SK-N-SH (cell line): ENCODE data around the gene ZNF780A. TPM values are rescaled to one million over a fixed set of nuclear protein-coding genes. Genes with fewer than 3 reads are reported as not detected.

Source experiments
- CTCF ChIA-PET: fragments of 300-600, 350-600 bp; formaldehyde crosslinking; extraction: SDS; loops from one replicate; lab custom pipeline; 2021; lab: Yijun Ruan, JAX
- POLR2A ChIA-PET: fragments of 350-600 bp; sonication (Branson Sonifier 250); formaldehyde crosslinking; extraction: SDS; loops from one replicate; lab custom pipeline; 2020; ENCODE audit warnings: antibody characterized with exemption, inconsistent platforms; lab: Yijun Ruan, JAX
- DNase-seq: peaks from one replicate; pipeline ENCODE4 v3.0.0; 2012
- H2AFZ ChIP-seq: fragments of 200-600 bp; sonication (generic); 2 replicates; pipeline ENCODE4 v1.8.1; 2016; ENCODE audit warnings: antibody characterized with exemption, mild to moderate bottlenecking, low read depth
- H3F3A ChIP-seq: fragments of 200-600 bp; sonication (generic); replicated peaks from 2 replicates; pipeline ENCODE3; 2016; ENCODE audit warnings: antibody characterized with exemption, mild to moderate bottlenecking; ENCODE audit not compliant: insufficient read depth
- H3K27ac ChIP-seq, 2 experiments: fragments of 200-500 bp in 1 of 2; fragments of 200-600 bp in 1 of 2; sonication (Bioruptor generic) in 1 of 2; sonication (generic), shearing (Covaris generic) in 1 of 2; 2 replicates each; pipeline versions ENCODE4 v1.5.1 to v1.6.1; 2014 to 2016; ENCODE audit warnings: low read depth in 2 of 2, inconsistent platforms in 1 of 2, low read length in 1 of 2, mild to moderate bottlenecking in 1 of 2, mixed read lengths in 1 of 2
- H3K27me3 ChIP-seq: fragments of 200-600 bp; sonication (generic), shearing (Covaris generic); 2 replicates; pipeline ENCODE4 v1.6.1; 2016; ENCODE audit warnings: mixed run types; ENCODE audit not compliant: insufficient read depth
- H3K36me3 ChIP-seq, 2 experiments: fragments of 200-500 bp in 1 of 2; fragments of 200-600 bp in 1 of 2; sonication (Bioruptor generic) in 1 of 2; sonication (generic) in 1 of 2; replicated peaks in 1 of 2; 2 replicates each; pipeline versions ENCODE3 to v1.5.1; 2014 to 2016; ENCODE audit warnings: low read length in 1 of 2, mild to moderate bottlenecking in 1 of 2; ENCODE audit not compliant: insufficient read depth in 2 of 2, control insufficient read depth in 1 of 2
- H3K4me1 ChIP-seq, 2 experiments: fragments of 200-500 bp in 1 of 2; fragments of 200-600 bp in 1 of 2; sonication (Bioruptor generic) in 1 of 2; sonication (generic), shearing (Covaris generic) in 1 of 2; 2 replicates each; pipeline versions ENCODE4 v1.5.1 to v1.6.1; 2014 to 2016; ENCODE audit warnings: low read depth in 1 of 2, low read length in 1 of 2, mixed run types in 1 of 2; ENCODE audit not compliant: insufficient read depth in 2 of 2, control insufficient read depth in 1 of 2
- H3K4me2 ChIP-seq: fragments of 200-600 bp; sonication (generic), shearing (Covaris generic); 2 replicates; pipeline ENCODE4 v1.6.1; 2017; ENCODE audit warnings: mixed run types
- H3K4me3 ChIP-seq, 2 experiments: fragments of 200-500 bp in 1 of 2; fragments of 200-600 bp in 1 of 2; sonication (Bioruptor generic) in 1 of 2; sonication (generic), shearing (Covaris generic) in 1 of 2; 2 replicates each; pipeline versions ENCODE4 v1.5.1 to v1.8.1; 2014 to 2016; ENCODE audit warnings: low read depth in 2 of 2, inconsistent platforms in 1 of 2, low read length in 1 of 2, mild to moderate bottlenecking in 1 of 2, mixed read lengths in 1 of 2, moderate library complexity in 1 of 2
- H3K79me2 ChIP-seq: fragments of 200-600 bp; sonication (generic); 2 replicates; pipeline ENCODE4 v1.8.1; 2017; ENCODE audit warnings: mild to moderate bottlenecking; ENCODE audit not compliant: insufficient read depth
- H3K9ac ChIP-seq: fragments of 200-600 bp; sonication (generic); 2 replicates; pipeline ENCODE4 v1.6.1; 2017; ENCODE audit warnings: mixed run types
- H3K9me2 ChIP-seq: fragments of 200-600 bp; sonication (generic); 2 replicates; pipeline ENCODE4 v1.6.1; 2017; ENCODE audit warnings: mixed run types
- H3K9me3 ChIP-seq: fragments of 200-600 bp; sonication (generic); 2 replicates; pipeline ENCODE4 v1.6.1; 2017; ENCODE audit warnings: mixed run types, mild to moderate bottlenecking, moderate library complexity
- H4K20me1 ChIP-seq: fragments of 200-600 bp; sonication (generic); 2 replicates; pipeline ENCODE4 v1.6.1; 2017; ENCODE audit warnings: mild to moderate bottlenecking, mixed run types; ENCODE audit not compliant: insufficient read depth
- EP300 ChIP-seq, 2 experiments: IDR thresholded peaks; 2 replicates each; pipeline versions ENCODE4 v1.4.0 to v1.6.1; 2012; ENCODE audit warnings: borderline replicate concordance in 1 of 2, low read depth in 1 of 2, low read length in 1 of 2
- EZH2phosphoT487 ChIP-seq: fragments of 200-600 bp; sonication (generic); IDR thresholded peaks from 2 replicates; pipeline ENCODE4 v1.6.1; 2017; ENCODE audit warnings: low read depth, mixed run types, mild to moderate bottlenecking, antibody characterized with exemption, moderate library complexity, borderline replicate concordance
- FOXJ3 ChIP-seq: sonication (generic); formaldehyde crosslinking; IDR thresholded peaks from 2 replicates; pipeline ENCODE4 v1.5.1; 2020; ENCODE audit warnings: mild to moderate bottlenecking, missing genetic modification reagents
- FOXM1 ChIP-seq: IDR thresholded peaks from 2 replicates; pipeline ENCODE4 v1.4.0; 2012; ENCODE audit warnings: low read depth, mild to moderate bottlenecking
- GATA2 ChIP-seq: sonication (generic); formaldehyde crosslinking; IDR thresholded peaks from 2 replicates; pipeline ENCODE4 v1.5.0; 2020; ENCODE audit warnings: mild to moderate bottlenecking, missing genetic modification reagents
- MXI1 ChIP-seq: IDR thresholded peaks from 2 replicates; pipeline ENCODE4 v1.6.1; 2012; ENCODE audit warnings: mild to moderate bottlenecking, low read depth, low read length, improper control_type of control experiment
- NFIC ChIP-seq: IDR thresholded peaks from 2 replicates; pipeline ENCODE4 v1.4.0; 2012; ENCODE audit warnings: borderline replicate concordance
- NRF1 ChIP-seq: IDR thresholded peaks from 2 replicates; pipeline ENCODE4 v1.6.1; 2012; ENCODE audit warnings: low read depth, mild to moderate bottlenecking, low read length
- RAD21 ChIP-seq: IDR thresholded peaks from 2 replicates; pipeline ENCODE4 v1.6.1; 2012; ENCODE audit warnings: mild to moderate bottlenecking, low read length
- TEAD4 ChIP-seq: IDR thresholded peaks from 2 replicates; pipeline ENCODE4 v1.4.0; 2012; ENCODE audit warnings: mild to moderate bottlenecking, borderline replicate concordance; ENCODE audit not compliant: insufficient read depth
- YY1 ChIP-seq: IDR thresholded peaks from 2 replicates; pipeline ENCODE4 v1.4.0; 2012; ENCODE audit warnings: low read depth, mild to moderate bottlenecking
- WGBS: methylation state at CpG from one replicate; pipeline ENCODE4 v1.1.6; 2017; ENCODE audit warnings: low lambda C conversion rate; 5-methylcytosine and 5-hydroxymethylcytosine counted together
- polyA plus RNA-seq, 3 experiments: library from polyadenylated mRNA; depleted of rRNA; stranded (reverse); fragments of >200 nt; gene quantifications; 2 replicates each; pipeline ENCODE4 v1.2.3, GENCODE V29; 2012
- TF ChIP-seq, protein P1 (sequence below): fragments of 150-350 bp; IDR thresholded peaks from 2 replicates; pipeline ENCODE4 v1.6.1; 2017; ENCODE audit warnings: antibody characterized with exemption, low read length, low read depth, borderline replicate concordance

The ZNF780A gene
- polyA plus RNA-seq, 1 of the 3 experiments (the other 2 are of a cell fraction): 7.1 TPM

DNA sequence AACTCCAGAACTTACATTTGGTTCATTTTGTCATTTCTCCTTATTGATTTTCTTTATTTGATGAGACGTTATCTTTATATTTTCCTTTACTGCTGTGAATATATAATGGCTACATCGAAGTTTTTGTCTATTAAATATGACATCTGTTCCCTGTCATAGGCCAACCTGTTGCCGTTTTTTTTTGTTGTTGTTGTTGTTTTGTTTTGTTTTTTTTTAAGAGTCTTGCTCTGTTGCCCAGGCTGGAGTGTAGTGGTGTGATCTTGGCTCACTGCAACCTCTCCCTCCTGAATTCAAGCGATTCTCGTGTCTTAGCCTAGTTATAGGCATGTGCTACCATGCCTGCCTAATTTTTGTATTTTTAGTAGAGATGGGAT, 64.2 kb downstream of the ZNF780A start:
- ChIA-PET POLR2A (no interaction called here), CTCF (no interaction called here)
- Histone ChIP-seq H3K36me3 (peaks cover 0 to 13% of the 10 kb centered on the region in 2 experiments), H3K27ac (no peak overlapping the region), H3K4me3 (no peak overlapping the region), H3K79me2 (no peaks in the 10 kb centered on the region), H3K4me2 (no peak overlapping the region), H3K9me2 (no peaks in the 10 kb centered on the region), H3K4me1 (no peaks in the 10 kb centered on the region), H3K9ac (no peak overlapping the region), H2AFZ (no peak overlapping the region), H4K20me1 (no peaks in the 10 kb centered on the region), H3K27me3 (no peaks in the 10 kb centered on the region), H3F3A (no peaks in the 10 kb centered on the region), H3K9me3 (peaks cover 58% of the 10 kb centered on the region)
- no peak for DNase-seq
- TF ChIP-seq YY1 (no peak), FOXM1 (no peak), MXI1 (no peak), FOXJ3 (CRISPR knock-in tag) (no peak), EP300 (IDR thresholded peaks at IDR 0.05; ENCODE audit: borderline replicate concordance in 1 of 2, low read depth in 1 of 2, low read length in 1 of 2) (no peak), NFIC (no peak), TEAD4 (no peak), GATA2 (no peak), RAD21 (no peak), NRF1 (no peak), EZH2phosphoT487 (no peak)
- TF ChIP-seq, protein P1, sequence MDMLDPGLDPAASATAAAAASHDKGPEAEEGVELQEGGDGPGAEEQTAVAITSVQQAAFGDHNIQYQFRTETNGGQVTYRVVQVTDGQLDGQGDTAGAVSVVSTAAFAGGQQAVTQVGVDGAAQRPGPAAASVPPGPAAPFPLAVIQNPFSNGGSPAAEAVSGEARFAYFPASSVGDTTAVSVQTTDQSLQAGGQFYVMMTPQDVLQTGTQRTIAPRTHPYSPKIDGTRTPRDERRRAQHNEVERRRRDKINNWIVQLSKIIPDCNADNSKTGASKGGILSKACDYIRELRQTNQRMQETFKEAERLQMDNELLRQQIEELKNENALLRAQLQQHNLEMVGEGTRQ: no peak
- WGBS: 80% methylated on average over 5 of the region's 5 CpGs

- TF ChIP-seq RAD21: no peak
- H3K9me3 ChIP-seq: peaks cover 55% of the 10 kb centered on the region
- H3K27me3 ChIP-seq: no peaks in the 10 kb centered on the region
- no peak overlapping the region for H3K4me2 ChIP-seq
- H3K36me3 ChIP-seq: peaks cover 0 to 13% of the 10 kb centered on the region in 2 experiments
- 84% methylated on average over 4 of the region's 4 CpGs for WGBS
- H3K79me2 ChIP-seq: no peaks in the 10 kb centered on the region
- POLR2A ChIA-PET: no interaction called here
- no peaks in the 10 kb centered on the region for H4K20me1 ChIP-seq
- no peak overlapping the region for H3K27ac ChIP-seq
- no peak overlapping the region for H3K9ac ChIP-seq
- H3K4me3 ChIP-seq: no peak overlapping the region; a peak in 1 of 4 replicates
- H2AFZ ChIP-seq: no peak overlapping the region
- no peak for DNase-seq
- CTCF ChIA-PET: no interaction called here
- no peaks in the 10 kb centered on the region for H3K4me1 ChIP-seq
- no peaks in the 10 kb centered on the region for H3K9me2 ChIP-seq
- no peaks in the 10 kb centered on the region for H3F3A ChIP-seq
These were observed 64.7 kb downstream of the ZNF780A start for GRCh38 chr19:40025938-40026596.
